Endothelial cell of umbilical vein (primary cell): Measurements from ENCODE around the gene BSG. TPM values are rescaled to one million over a fixed set of nuclear protein-coding genes. Genes with fewer than 3 reads are reported as not detected.

Experiments
- BruUV-seq: library from RNA; stranded (reverse); fragments of 400-500 nt; replicated peaks from 2 replicates; lab custom pipeline; 2021; lab: Mats Ljungman, UMichigan
- CTCF ChIA-PET: fragments of 300-600, 350-600 bp; sonication (Branson Sonifier 250); formaldehyde crosslinking; loops from one replicate; lab custom pipeline; 2021; ENCODE audit warnings: antibody characterized with exemption, inconsistent platforms; lab: Charles Lee
- POLR2A ChIA-PET: fragments of 300-600, 350-600 bp; sonication (Branson Sonifier 250); formaldehyde crosslinking; loops from one replicate; lab custom pipeline; 2021; ENCODE audit warnings: antibody characterized with exemption, inconsistent platforms; lab: Charles Lee
- DNase-seq: peaks from one replicate; pipeline ENCODE4 v3.0.0-alpha.2; 2011; ENCODE audit warnings: low read depth, low spot score
- FAIRE-seq: peaks from 2 replicates; lab custom pipeline; 2011; peaks lifted over from hg19 to GRCh38; lab: Jason Lieb, UNC
- H2AFZ ChIP-seq: 2 replicates; pipeline ENCODE4 v1.6.0; 2012; ENCODE audit warnings: low read depth, low read length, control low read depth, inconsistent platforms
- H3K27ac ChIP-seq: 2 replicates; pipeline ENCODE4 v1.5.1; 2011; ENCODE audit warnings: low read depth, mild to moderate bottlenecking, control low read depth, low read length, moderate library complexity; ENCODE audit not compliant: insufficient read depth
- H3K27me3 ChIP-seq, 2 experiments: 2 replicates each; pipeline versions ENCODE4 v1.6.0 to v1.6.1; 2011; ENCODE audit warnings: low read length in 2 of 2, mixed read lengths in 1 of 2; ENCODE audit not compliant: control insufficient read depth in 2 of 2, insufficient read depth in 2 of 2
- H3K36me3 ChIP-seq, 2 experiments: 2 replicates in 1 of 2; 3 replicates in 1 of 2; pipeline ENCODE4 v1.5.1; 2011; ENCODE audit warnings: low read length in 2 of 2, mild to moderate bottlenecking in 1 of 2, moderate library complexity in 1 of 2; ENCODE audit not compliant: control insufficient read depth in 2 of 2, insufficient read depth in 2 of 2; ENCODE audit errors: extremely low read depth in 1 of 2
- H3K4me1 ChIP-seq: 3 replicates; pipeline ENCODE4 v1.5.1; 2011; ENCODE audit warnings: mild to moderate bottlenecking, low read length; ENCODE audit not compliant: control insufficient read depth, insufficient read depth; ENCODE audit errors: extremely low read depth
- H3K4me2 ChIP-seq: 2 replicates; pipeline ENCODE4 v1.6.1; 2011; ENCODE audit warnings: low read length, control low read depth, mixed read lengths; ENCODE audit not compliant: insufficient read depth
- H3K4me3 ChIP-seq, 3 experiments: fragments of 200-600 bp in 1 of 3; sonication (generic), shearing (Covaris generic) in 1 of 3; replicated peaks in 1 of 3; 2 replicates each; pipeline ENCODE4 v1.5.1; 2011 to 2016; ENCODE audit warnings: control low read depth in 3 of 3, low read length in 3 of 3, mild to moderate bottlenecking in 2 of 3, inconsistent platforms in 1 of 3, low read depth in 1 of 3, moderate library complexity in 1 of 3; ENCODE audit not compliant: insufficient read depth in 1 of 3
- H3K79me2 ChIP-seq: 2 replicates; pipeline ENCODE4 v1.6.0; 2012; ENCODE audit warnings: low read length, inconsistent platforms; ENCODE audit not compliant: control insufficient read depth, insufficient read depth
- H3K9ac ChIP-seq: replicated peaks from 2 replicates; pipeline ENCODE3; 2011; ENCODE audit warnings: low read length, control low read depth; ENCODE audit not compliant: insufficient read depth; ENCODE audit errors: extremely low read depth
- H3K9me1 ChIP-seq: replicated peaks from 3 replicates; pipeline ENCODE4 v1.6.0; 2011; ENCODE audit warnings: mild to moderate bottlenecking, low read length; ENCODE audit not compliant: control insufficient read depth, insufficient read depth; ENCODE audit errors: extremely low read depth
- H3K9me3 ChIP-seq: replicated peaks from 2 replicates; pipeline ENCODE4 v1.5.1; 2012; ENCODE audit warnings: low read length, inconsistent platforms; ENCODE audit not compliant: control insufficient read depth, insufficient read depth
- H4K20me1 ChIP-seq: replicated peaks from 2 replicates; pipeline ENCODE3; 2011; ENCODE audit warnings: mild to moderate bottlenecking, low read length; ENCODE audit not compliant: control insufficient read depth, insufficient read depth; ENCODE audit errors: extremely low read depth
- EZH2 ChIP-seq: IDR thresholded peaks from 2 replicates; pipeline ENCODE4 v1.6.1; 2012; ENCODE audit warnings: borderline replicate concordance, low read depth, mild to moderate bottlenecking, moderate library complexity, low read length, inconsistent platforms; ENCODE audit not compliant: severe bottlenecking
- FOS ChIP-seq: IDR thresholded peaks from 2 replicates; pipeline ENCODE4 v1.6.1; 2011; ENCODE audit warnings: mild to moderate bottlenecking, low read length, moderate library complexity, borderline replicate concordance; ENCODE audit not compliant: insufficient read depth
- GATA2 ChIP-seq: IDR thresholded peaks from 2 replicates; pipeline ENCODE4 v1.7.0; 2011; ENCODE audit warnings: low read depth, mild to moderate bottlenecking, moderate library complexity, mixed read lengths, low read length; ENCODE audit not compliant: insufficient read length, insufficient read depth
- JUN ChIP-seq: IDR thresholded peaks from 2 replicates; pipeline ENCODE4 v1.6.1; 2011; ENCODE audit warnings: borderline replicate concordance, low read depth; ENCODE audit not compliant: insufficient read length, insufficient read depth
- MYC ChIP-seq: IDR thresholded peaks from one replicate; pipeline ENCODE4 v1.6.1; 2011; ENCODE audit warnings: mild to moderate bottlenecking, low read depth, low read length
- POLR2A ChIP-seq: IDR thresholded peaks from 2 replicates; pipeline ENCODE4 v1.6.1; 2012; ENCODE audit warnings: low read depth, mild to moderate bottlenecking, control low read depth, low read length
- POLR2AphosphoS5 ChIP-seq: IDR thresholded peaks from 2 replicates; pipeline ENCODE4 v1.6.1; 2012; ENCODE audit warnings: low read depth, mild to moderate bottlenecking, control low read depth, low read length, moderate library complexity; ENCODE audit not compliant: insufficient read depth
- dilution Hi-C: fragments of 300-500 bp; cut with MboI; formaldehyde crosslinking; loops from one replicate; pipeline ENCODE4 v1.15.0; 2019; ENCODE audit warnings: low sequenced_read_pairs; ENCODE audit not compliant: extremely low pct_ligation_motif_present
- intact Hi-C: fragments of 100-400 bp; cut with micrococcal nuclease; formaldehyde crosslinking; loops from one replicate; pipeline ENCODE4 v1.10.0; 2022
- polyA plus RNA-seq, 4 experiments: library from polyadenylated mRNA; depleted of rRNA in 3 of 4; stranded (reverse) in 3 of 4; unstranded in 1 of 4; fragments of >200 nt; gene quantifications; 2 replicates each; pipeline versions ENCODE4 v1.2.1 to v1.2.3, GENCODE V29; 2011 to 2012; ENCODE audit warnings: missing spikeins in 1 of 4
- total RNA-seq: library from RNA; stranded (reverse); gene quantifications from 2 replicates; pipeline ENCODE4 v1.2.3, GENCODE V29; 2021
- TF ChIP-seq, protein P1 (sequence below): IDR thresholded peaks from 2 replicates; pipeline ENCODE4 v1.6.1; 2011; ENCODE audit not compliant: insufficient read depth, insufficient read length
- TF ChIP-seq, protein P2 (sequence below), 2 donors: IDR thresholded peaks; 1 replicate in 1 of 2; 2 replicates in 1 of 2; pipeline ENCODE4 v1.5.1; 2011; ENCODE audit warnings: low read length in 2 of 2, mild to moderate bottlenecking in 2 of 2, moderate library complexity in 2 of 2, control low read depth in 1 of 2, inconsistent platforms in 1 of 2, low read depth in 1 of 2; ENCODE audit not compliant: insufficient read depth in 1 of 2; ENCODE audit errors: extremely low read depth in 1 of 2

BSG gene
- total and polyA plus RNA-seq, 2 donors (not counting 3 experiments of a cell fraction or from before 2014, with no cell fraction given): 485 to 661 TPM

DNA sequence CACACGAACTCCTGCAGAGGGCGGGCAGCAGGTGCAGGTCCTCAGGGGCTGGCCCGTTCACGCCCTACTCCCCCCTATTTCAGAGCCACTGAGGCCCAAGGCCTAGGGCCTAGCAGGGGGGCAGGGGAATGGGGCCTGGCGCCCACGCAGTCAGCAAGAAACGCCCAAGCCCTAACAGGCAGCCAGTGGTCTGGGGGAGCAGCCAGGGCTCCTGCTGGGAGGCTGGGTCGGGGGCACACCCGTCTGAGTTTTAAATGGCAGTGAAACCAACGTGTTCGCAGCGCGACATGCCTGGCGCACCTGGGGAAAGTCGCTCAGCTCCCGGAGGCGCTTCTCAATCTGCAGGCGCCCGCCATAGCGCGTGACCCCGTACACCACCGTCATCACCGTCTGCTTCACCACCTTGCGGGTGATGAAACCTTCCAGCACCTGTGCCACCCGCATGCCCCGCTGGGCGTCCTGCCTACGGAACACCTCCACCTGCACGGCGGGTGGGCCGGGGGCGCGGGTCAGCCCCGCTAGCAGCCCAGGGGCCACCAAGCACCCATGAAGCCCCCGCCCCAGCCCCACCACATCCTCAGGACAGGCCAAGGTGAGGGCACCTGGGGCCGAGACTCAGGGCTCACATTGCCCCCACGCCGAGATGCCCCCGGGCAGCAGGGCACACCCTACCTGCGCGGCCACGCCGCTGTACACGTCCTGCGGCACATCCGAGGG lies 47.0 kb downstream of the BSG start:
- H4K20me1 ChIP-seq: no peaks in the 10 kb centered on the region
- intact Hi-C loops: no loop called here
- no peak for FAIRE-seq
- ChIA-PET CTCF (no interaction called here), POLR2A (no interaction called here)
- dilution Hi-C loops: no loop called here
- no peaks in the 10 kb centered on the region for H3K79me2 ChIP-seq
- no peaks in the 10 kb centered on the region for H3K9me3 ChIP-seq
- H3K27ac ChIP-seq: no peak overlapping the region
- H3K4me1 ChIP-seq: no peaks in the 10 kb centered on the region
- DNase-seq: no peak
- no TSS peak for BruUV-seq
- H2AFZ ChIP-seq: no peak overlapping the region
- H3K4me2 ChIP-seq: no peak overlapping the region
- H3K9me1 ChIP-seq: no peaks in the 10 kb centered on the region
- H3K9ac ChIP-seq: no peak overlapping the region
- no peaks in the 10 kb centered on the region for H3K27me3 ChIP-seq
- H3K36me3 ChIP-seq: peaks cover 3 to 27% of the 10 kb centered on the region in 2 experiments
- no peak overlapping the region for H3K4me3 ChIP-seq
- TF ChIP-seq POLR2AphosphoS5: no peak
- no peak for TF ChIP-seq POLR2A
- TF ChIP-seq MYC: no peak
- TF ChIP-seq JUN: no peak
- TF ChIP-seq, protein P1, sequence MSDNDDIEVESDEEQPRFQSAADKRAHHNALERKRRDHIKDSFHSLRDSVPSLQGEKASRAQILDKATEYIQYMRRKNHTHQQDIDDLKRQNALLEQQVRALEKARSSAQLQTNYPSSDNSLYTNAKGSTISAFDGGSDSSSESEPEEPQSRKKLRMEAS: no peak
- TF ChIP-seq EZH2: no peak

DNA sequence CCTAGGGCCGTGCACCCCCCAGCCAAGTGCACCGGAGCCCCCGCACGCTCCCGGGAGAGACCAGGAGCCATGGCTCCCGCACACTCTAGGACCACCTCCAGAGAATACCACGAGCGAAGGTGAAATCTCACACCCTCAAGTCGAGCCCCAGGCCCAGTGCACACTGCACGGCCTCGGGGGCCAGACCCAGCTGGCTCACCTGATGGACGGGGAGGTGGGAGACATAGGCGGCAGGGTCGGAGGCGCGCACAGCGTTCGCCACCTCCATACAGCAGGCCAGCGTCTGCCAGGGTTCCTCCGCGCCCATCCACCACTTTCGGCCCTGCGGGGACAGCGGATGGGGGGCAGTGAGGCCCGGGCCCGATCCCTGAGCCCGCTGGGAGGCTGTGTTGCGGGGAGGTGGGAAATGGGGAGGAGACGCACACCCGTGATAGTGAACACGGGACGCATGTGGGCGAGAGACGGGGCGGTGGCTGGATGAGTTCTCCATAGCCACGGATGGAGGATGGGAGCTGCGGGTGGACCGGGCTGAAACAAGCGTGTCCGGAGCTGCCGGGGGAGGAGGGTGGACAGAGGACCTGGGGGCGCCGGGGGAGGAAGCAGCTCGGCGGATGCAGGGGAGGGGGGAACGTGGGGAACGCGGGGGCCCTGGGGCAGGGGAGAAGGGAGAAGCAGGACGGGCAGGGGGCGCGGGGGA lies 47.9 kb downstream of the BSG start:
- H3K9me1 ChIP-seq: no peaks in the 10 kb centered on the region
- H3K4me3 ChIP-seq: no peak overlapping the region
- DNase-seq (no peak), FAIRE-seq (no peak)
- H3K9me3 ChIP-seq: no peaks in the 10 kb centered on the region
- dilution Hi-C loops (no loop called here), intact Hi-C loops (no loop called here)
- no peaks in the 10 kb centered on the region for H3K79me2 ChIP-seq
- no TSS peak for BruUV-seq
- H4K20me1 ChIP-seq: no peaks in the 10 kb centered on the region
- POLR2A ChIA-PET: no interaction called here
- H3K4me2 ChIP-seq: no peak overlapping the region
- CTCF ChIA-PET: no interaction called here
- H3K27me3 ChIP-seq: no peaks in the 10 kb centered on the region
- H3K4me1 ChIP-seq: no peaks in the 10 kb centered on the region
- H2AFZ ChIP-seq: no peak overlapping the region
- peaks cover 3 to 32% of the 10 kb centered on the region in 2 experiments for H3K36me3 ChIP-seq
- TF ChIP-seq, protein P1: no peak
- TF ChIP-seq JUN (no peak), POLR2A (no peak), POLR2AphosphoS5 (no peak), EZH2 (no peak), MYC (no peak), FOS (no peak), GATA2 (no peak)
- TF ChIP-seq, protein P2, sequence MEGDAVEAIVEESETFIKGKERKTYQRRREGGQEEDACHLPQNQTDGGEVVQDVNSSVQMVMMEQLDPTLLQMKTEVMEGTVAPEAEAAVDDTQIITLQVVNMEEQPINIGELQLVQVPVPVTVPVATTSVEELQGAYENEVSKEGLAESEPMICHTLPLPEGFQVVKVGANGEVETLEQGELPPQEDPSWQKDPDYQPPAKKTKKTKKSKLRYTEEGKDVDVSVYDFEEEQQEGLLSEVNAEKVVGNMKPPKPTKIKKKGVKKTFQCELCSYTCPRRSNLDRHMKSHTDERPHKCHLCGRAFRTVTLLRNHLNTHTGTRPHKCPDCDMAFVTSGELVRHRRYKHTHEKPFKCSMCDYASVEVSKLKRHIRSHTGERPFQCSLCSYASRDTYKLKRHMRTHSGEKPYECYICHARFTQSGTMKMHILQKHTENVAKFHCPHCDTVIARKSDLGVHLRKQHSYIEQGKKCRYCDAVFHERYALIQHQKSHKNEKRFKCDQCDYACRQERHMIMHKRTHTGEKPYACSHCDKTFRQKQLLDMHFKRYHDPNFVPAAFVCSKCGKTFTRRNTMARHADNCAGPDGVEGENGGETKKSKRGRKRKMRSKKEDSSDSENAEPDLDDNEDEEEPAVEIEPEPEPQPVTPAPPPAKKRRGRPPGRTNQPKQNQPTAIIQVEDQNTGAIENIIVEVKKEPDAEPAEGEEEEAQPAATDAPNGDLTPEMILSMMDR (IDR thresholded peaks at IDR 0.05; ENCODE audit: extremely low read depth in 1 of 2, insufficient read depth in 1 of 2, low read depth in 1 of 2, low read length in 2 of 2): no peak
- H3K27ac ChIP-seq: no peak overlapping the region
- no peak overlapping the region for H3K9ac ChIP-seq
